GM12874 (cell line): ENCODE data around the gene CDC73.

Experiments
- TF ChIP-seq, protein P1 (sequence below): IDR thresholded peaks from 2 replicates; pipeline ENCODE4 v1.5.1; 2011; ENCODE audit warnings: low read depth, mild to moderate bottlenecking, control low read depth, low read length, moderate library complexity; ENCODE audit not compliant: insufficient read depth

CDC73 gene

DNA sequence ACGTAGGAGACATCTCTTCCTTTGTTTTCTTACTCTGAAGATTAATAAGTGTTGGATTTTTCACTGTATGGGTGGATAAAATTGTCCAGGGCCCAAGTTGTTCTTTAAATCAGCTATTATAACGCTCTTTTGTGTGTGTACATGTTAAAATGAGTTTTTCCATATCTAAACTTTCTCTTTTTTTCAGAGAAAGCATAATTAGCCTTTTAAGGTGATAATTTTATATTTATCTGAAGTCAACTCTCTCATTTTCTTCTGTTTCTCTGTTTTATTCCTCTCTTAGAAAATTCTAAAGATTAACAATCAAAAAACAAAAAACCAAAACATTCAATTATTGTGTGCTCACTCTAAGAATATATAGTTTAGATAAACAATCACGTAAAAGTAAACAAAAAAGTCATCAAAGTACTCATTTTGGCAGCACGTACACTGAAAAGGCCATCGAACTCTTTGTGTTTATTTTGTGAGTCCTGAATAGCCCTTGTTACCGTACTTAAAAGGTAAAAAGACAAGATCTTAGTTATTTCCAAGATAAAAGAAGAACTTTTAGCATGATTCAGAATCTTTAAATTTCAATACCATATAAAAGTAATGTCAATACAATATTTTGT, 7.2 kb upstream of the CDC73 start:
- TF ChIP-seq, protein P1, sequence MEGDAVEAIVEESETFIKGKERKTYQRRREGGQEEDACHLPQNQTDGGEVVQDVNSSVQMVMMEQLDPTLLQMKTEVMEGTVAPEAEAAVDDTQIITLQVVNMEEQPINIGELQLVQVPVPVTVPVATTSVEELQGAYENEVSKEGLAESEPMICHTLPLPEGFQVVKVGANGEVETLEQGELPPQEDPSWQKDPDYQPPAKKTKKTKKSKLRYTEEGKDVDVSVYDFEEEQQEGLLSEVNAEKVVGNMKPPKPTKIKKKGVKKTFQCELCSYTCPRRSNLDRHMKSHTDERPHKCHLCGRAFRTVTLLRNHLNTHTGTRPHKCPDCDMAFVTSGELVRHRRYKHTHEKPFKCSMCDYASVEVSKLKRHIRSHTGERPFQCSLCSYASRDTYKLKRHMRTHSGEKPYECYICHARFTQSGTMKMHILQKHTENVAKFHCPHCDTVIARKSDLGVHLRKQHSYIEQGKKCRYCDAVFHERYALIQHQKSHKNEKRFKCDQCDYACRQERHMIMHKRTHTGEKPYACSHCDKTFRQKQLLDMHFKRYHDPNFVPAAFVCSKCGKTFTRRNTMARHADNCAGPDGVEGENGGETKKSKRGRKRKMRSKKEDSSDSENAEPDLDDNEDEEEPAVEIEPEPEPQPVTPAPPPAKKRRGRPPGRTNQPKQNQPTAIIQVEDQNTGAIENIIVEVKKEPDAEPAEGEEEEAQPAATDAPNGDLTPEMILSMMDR = no peak

DNA sequence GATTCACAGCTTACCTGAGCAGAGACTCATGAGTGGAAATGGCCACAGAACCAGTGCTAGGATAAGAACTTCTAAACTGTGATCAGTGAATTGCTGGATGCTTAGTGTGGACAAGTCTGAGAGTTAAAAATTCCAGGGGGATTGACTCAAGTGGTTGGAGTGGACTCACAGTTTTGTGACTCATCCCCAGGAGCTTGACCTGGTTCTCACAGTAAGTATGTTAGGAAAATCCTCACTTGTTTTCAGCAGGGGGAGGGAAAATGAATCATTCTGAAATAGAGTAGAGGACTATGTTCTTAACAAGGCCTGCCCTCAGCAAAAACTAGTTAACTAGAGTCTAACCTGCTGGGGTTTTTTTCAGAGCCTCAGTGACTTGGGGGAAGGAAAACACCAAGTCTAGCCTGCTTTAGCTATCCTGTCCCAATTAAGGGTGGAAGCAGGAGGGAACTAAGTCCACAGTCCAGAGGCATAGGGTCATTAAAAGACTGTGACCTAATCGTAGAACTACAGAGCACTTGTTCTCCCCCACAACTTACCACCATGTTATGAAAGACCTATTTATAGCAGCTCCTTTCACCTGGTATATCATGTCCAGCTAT, 6.1 kb upstream of the CDC73 start:
- TF ChIP-seq, protein P1 = no peak

DNA sequence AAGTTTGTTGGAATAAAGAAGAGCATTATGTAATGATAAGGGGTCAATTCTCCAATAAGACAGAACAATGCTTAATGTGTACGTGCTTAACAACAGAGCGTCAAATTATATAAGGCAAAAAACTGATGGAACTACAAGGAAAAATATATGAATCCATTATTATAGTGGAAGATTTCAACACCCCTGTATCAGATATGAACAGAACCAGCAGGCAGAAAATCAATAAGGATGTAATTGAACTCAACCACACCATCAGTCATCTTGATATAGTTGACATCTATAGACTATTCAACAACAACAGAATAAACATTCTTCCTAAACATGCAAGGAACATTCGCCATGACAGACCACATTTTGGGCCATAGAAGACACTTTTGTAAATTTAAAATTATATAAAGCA, 3.6 kb upstream of the CDC73 start:
- TF ChIP-seq, protein P1 = no peak

DNA sequence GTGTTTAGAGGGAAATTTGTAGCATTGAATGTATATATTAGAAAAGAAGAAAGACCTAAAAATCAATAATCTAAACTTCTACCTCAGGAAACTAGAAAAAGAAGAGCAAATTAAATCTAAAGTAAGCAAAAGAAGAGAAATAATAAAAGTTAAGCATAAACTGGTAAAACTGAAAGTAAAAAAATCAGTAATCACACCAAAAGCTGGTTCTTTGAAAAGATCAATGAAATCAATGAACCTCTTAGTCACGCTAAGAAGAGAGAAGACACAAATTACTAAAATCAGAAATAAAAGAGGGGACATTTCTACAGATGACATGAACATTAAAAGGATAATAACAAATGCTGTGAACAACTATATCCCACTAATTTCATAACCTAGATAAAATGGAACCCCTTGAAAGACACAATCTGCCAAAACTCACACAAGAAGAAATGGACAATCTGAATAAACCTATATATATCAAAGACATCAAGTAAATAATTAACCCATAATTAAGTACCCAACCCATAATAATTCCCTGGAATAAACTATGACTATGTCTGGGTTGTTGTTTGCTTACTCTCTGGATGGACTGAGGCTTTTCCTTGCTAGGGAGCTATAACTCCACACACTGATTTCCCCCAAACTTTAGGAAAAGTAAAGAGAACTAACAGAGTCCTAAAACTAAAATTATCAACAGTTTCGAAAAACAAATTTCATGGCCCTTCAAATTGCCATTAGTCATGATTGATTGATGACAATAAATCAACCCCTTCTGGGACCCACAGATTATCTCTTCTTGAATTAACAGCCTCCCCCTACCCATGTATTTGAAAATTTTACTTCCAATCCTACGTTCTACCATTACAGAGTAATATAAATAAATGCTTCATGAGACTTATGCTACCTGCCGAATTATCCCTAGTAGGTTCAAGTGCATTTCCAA, 2.8 kb upstream of the CDC73 start:
- TF ChIP-seq, protein P1 = no peak

DNA sequence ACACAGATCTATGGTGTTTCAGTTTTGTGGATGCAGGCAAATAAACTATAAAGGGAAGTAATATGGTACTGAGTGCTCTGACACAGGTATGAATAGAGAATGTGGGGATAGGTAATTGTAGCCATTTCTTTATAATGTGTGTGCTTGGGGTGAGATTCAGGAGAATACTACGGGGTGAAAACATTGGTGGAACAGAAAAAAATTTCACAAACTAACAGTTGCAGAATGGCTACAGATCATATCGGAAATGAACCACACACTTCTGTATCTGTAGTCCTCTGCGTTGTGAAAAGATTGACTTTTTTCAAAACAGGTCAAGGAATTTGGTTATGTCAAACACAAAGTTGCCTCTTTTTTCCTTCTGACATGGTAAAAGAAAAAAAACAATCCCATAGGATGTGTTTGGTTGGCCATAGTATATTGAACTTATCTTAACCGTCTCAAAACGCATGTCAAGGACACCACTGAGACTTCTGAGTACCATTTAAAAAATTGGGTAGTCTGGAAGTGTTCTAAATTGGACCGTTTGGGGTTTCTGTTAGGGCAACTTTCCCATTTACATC, 1.1 kb upstream of the CDC73 start:
- TF ChIP-seq, protein P1 = no peak

DNA sequence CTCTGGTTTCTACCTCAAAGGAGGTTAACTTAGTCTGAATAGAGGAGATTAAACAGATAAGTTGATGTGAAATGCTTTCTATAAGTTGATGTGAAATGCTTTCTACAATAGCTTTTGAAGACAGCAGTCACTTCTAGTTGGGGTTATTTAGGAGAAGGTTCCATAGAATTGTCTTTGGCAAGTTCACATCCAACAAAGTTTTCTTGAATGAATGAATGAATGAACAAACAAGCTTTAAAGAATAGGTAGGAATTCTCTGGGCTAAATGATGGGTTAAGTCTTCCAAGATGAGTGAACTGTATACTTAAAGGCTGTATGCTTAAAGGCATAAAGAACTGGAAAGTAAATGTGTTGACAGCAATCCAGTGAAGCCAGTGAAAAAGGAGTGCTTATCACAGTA, 1.9 kb downstream of the CDC73 start:
- TF ChIP-seq, protein P1 = no peak

DNA sequence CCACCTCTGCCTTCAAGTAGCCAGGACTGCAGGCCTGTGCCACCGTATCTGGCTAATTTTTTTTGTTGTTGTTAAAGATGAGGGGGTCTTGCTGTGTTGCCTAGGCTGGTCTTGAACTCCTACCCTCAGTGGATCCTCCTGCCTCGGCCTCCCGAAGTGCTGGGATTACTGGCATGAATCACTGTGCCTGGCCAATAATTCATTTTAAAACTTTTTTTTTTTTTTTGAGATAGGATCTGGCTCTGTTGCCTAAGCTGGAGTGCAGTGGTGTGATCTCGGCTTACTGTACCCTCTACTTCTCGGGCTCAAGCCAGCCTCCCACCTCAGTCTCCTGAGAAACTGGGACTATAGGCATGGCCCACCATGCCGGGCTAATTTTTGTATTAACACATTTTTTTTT, 3.5 kb downstream of the CDC73 start:
- TF ChIP-seq, protein P1 = no peak
